Lung (tissue), 12 donors: ENCODE measurements around the gene NENF. TPM values are rescaled to one million over a fixed set of nuclear protein-coding genes. Genes with fewer than 3 reads are reported as not detected.

Source experiments
- ATAC-seq: fragments of 200-7000 bp; cut with Tn5 transposase; one replicate; pipeline ENCODE4 v1.9.1; 2020; ENCODE audit warnings: moderate number of reproducible peaks; ENCODE audit not compliant: insufficient read depth, low FRiP score
- DNase-seq, 3 donors: peaks; one replicate each; pipeline ENCODE4 v3.0.0-alpha.2; 2013 to 2017
- H3K27ac ChIP-seq, 2 donors: one replicate each; pipeline ENCODE4 v1.5.1; 2013; ENCODE audit warnings: mild to moderate bottlenecking in 2 of 2, moderate library complexity in 2 of 2, control low read depth in 1 of 2, inconsistent platforms in 1 of 2, low read depth in 1 of 2, low read length in 1 of 2
- H3K27me3 ChIP-seq, 3 donors: one replicate each; pipeline ENCODE4 v1.5.1; 2013; ENCODE audit warnings: low read length in 2 of 3; ENCODE audit not compliant: control insufficient read depth in 3 of 3, insufficient read depth in 3 of 3
- H3K36me3 ChIP-seq, 4 donors: one replicate each; pipeline ENCODE4 v1.5.1; 2013; ENCODE audit warnings: low read length in 4 of 4, mild to moderate bottlenecking in 1 of 4, moderate library complexity in 1 of 4; ENCODE audit not compliant: control insufficient read depth in 4 of 4, insufficient read depth in 4 of 4
- H3K4me1 ChIP-seq, 5 donors: one replicate each; pipeline ENCODE4 v1.5.1; 2013; ENCODE audit warnings: low read length in 5 of 5, mild to moderate bottlenecking in 2 of 5, moderate library complexity in 1 of 5; ENCODE audit not compliant: control insufficient read depth in 5 of 5, insufficient read depth in 5 of 5
- H3K4me3 ChIP-seq: one replicate; pipeline ENCODE4 v1.5.1; 2013; ENCODE audit warnings: mild to moderate bottlenecking, control low read depth, moderate library complexity
- H3K9ac ChIP-seq, 2 donors: one replicate each; pipeline ENCODE4 v1.5.1; 2013; ENCODE audit warnings: low read length in 2 of 2, control low read depth in 1 of 2; ENCODE audit not compliant: insufficient read depth in 1 of 2
- H3K9me3 ChIP-seq, 4 donors: one replicate each; pipeline ENCODE4 v1.5.1; 2013; ENCODE audit warnings: low read length in 3 of 4, mild to moderate bottlenecking in 1 of 4, moderate library complexity in 1 of 4; ENCODE audit not compliant: control insufficient read depth in 4 of 4, insufficient read depth in 3 of 4
- WGBS, 2 donors: extraction: QIAGEN DNeasy Blood & Tissue Kit; methylation state at CpG; one replicate each; pipeline ENCODE4 v1.1.7; 2013; 5-methylcytosine and 5-hydroxymethylcytosine counted together
- polyA plus RNA-seq, 2 donors: library from polyadenylated mRNA; stranded (reverse); fragments of 200-250 nt; gene quantifications; one replicate each; pipeline ENCODE4 v1.2.1, GENCODE V29; 2013
- total RNA-seq, 2 donors: library from RNA; depleted of rRNA in 1 of 2; stranded (reverse); fragments of >200 nt in 1 of 2; gene quantifications; one replicate each; pipeline ENCODE4 v1.2.1, GENCODE V29; 2014 to 2021
- TF ChIP-seq, protein P1 (sequence below): IDR thresholded peaks from 2 replicates; pipeline ENCODE4 v1.5.1; 2012; ENCODE audit warnings: mild to moderate bottlenecking; ENCODE audit errors: control extremely low read depth, extremely low read depth
- donor health status: control.
- donor health status: control.
- donor health status: Bipolar disorder and iron deficiency.
- donor health status: healthy.
- donor health status: DM: yes; HTN: yes; CAD: no.

Gene NENF
- total and polyA plus RNA-seq, 4 donors = 27.1 to 94.7 (median 43.5) TPM

DNA sequence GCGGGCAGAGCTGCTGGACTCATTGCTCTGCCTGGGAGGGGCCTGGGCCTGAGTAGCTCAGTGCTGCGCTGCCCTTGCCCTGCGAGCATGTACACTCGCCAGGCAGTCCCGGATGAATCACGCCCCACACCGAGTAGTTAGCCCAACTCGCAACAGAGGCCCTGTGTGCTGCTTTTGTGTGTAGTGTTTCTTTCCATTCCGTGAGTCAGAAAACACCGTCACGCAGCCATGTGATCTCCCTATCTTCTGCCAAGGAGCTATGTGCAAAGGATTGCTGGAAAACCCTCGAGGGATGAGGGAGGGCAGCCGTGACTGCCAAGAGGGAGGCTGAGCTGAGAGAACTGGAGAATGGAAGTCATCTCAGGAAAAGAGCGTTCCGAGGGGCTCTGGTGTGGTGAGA is 37.3 kb downstream of the NENF start:
- Histone ChIP-seq H3K4me1 (peaks cover 0 to 2% (median 0%) of the 10 kb centered on the region in 5 donors), H3K36me3 (no peaks in the 10 kb centered on the region), H3K27ac (no peak overlapping the region), H3K9me3 (no peaks in the 10 kb centered on the region), H3K4me3 (no peak overlapping the region), H3K9ac (no peak overlapping the region), H3K27me3 (no peaks in the 10 kb centered on the region)
- 52 to 82% methylated on average over 15 of the region's 15 CpGs for WGBS, 2 donors
- DNase-seq (peak; percentile 38 to 72 (median 42)), ATAC-seq (peak; percentile 66)
- TF ChIP-seq, protein P1, sequence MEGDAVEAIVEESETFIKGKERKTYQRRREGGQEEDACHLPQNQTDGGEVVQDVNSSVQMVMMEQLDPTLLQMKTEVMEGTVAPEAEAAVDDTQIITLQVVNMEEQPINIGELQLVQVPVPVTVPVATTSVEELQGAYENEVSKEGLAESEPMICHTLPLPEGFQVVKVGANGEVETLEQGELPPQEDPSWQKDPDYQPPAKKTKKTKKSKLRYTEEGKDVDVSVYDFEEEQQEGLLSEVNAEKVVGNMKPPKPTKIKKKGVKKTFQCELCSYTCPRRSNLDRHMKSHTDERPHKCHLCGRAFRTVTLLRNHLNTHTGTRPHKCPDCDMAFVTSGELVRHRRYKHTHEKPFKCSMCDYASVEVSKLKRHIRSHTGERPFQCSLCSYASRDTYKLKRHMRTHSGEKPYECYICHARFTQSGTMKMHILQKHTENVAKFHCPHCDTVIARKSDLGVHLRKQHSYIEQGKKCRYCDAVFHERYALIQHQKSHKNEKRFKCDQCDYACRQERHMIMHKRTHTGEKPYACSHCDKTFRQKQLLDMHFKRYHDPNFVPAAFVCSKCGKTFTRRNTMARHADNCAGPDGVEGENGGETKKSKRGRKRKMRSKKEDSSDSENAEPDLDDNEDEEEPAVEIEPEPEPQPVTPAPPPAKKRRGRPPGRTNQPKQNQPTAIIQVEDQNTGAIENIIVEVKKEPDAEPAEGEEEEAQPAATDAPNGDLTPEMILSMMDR = no peak

DNA sequence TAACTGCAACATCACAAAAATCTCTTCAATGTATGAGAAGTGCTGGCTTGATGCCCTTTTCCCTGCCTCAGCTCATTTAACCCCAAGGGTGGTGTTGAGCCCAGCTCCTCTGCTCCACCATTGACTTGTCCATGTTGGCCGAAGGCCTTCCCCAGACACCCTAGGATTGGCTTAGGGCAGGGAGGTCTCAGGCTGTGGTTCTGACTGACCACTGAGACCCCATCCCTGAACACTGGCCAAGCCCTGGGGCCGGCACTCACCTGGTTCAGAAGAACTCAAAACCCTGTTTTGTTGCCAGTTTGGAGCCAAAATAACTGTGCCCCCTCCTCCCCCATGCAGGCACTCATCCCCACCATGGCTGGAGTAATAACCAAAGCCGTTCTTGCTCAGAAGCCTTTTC is 38.6 kb downstream of the NENF start:
- no peaks in the 10 kb centered on the region for H3K9me3 ChIP-seq
- no peak for ATAC-seq
- H3K9ac ChIP-seq = no peak overlapping the region
- H3K4me3 ChIP-seq = no peak overlapping the region
- WGBS, 2 donors = 90 to 96% methylated on average over 3 of the region's 3 CpGs
- TF ChIP-seq, protein P1 = no peak
- DNase-seq = no peak
- peaks cover 0 to 2% (median 0%) of the 10 kb centered on the region in 5 donors for H3K4me1 ChIP-seq
- no peak overlapping the region for H3K27ac ChIP-seq
- H3K36me3 ChIP-seq = no peaks in the 10 kb centered on the region
- no peaks in the 10 kb centered on the region for H3K27me3 ChIP-seq

DNA sequence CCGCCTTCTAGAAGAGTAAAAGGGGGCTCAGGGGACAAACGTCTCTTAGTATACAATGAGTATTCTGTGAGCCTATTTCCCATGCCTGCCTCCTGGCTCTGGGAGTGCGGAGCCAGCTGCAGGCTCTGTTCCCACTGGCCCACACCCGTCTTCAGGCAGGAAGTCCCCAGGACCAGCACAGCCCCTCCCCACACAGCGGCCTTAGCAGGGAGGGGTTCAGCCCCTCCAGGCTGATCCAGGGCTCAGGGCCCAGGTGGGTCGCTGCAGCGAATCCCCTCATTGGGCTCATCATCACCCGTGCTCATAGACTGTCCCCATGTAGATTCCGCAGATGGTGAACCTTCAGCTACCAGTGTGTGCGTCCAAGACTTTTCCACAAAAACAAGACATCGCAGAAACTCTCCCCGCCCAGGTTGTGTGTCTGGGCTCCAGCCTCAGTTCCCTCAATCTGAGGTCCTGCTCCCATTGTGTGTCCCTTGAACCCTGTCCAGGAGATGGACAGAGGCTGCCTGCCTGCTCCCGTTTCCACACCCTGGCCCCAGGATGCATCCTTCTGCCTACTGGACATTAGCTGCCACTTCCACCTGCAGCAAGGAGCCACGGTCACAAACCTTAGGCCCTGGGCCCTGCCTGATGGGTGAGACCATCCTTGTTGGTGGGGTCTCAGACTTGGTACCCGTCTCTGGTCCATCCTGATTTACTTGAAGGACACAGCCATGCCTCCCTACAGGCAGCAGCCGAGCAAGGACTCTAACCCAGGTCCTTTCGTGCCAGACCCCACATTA is 39.4 kb downstream of the NENF start:
- no peak overlapping the region for H3K4me3 ChIP-seq
- no peak overlapping the region for H3K9ac ChIP-seq
- H3K36me3 ChIP-seq = no peaks in the 10 kb centered on the region
- no peaks in the 10 kb centered on the region for H3K27me3 ChIP-seq
- 90 to 93% methylated on average over 17 of the region's 17 CpGs for WGBS, 2 donors
- DNase-seq (no peak), ATAC-seq (no peak)
- peaks cover 0 to 2% (median 0%) of the 10 kb centered on the region in 5 donors for H3K4me1 ChIP-seq
- no peak overlapping the region for H3K27ac ChIP-seq
- no peaks in the 10 kb centered on the region for H3K9me3 ChIP-seq
- TF ChIP-seq, protein P1 = no peak
